ENCODE data around the gene CDK6. TPM values are rescaled to one million over a fixed set of nuclear protein-coding genes. Genes with fewer than 3 reads are reported as not detected.

CDK6 gene
- total and polyA plus RNA-seq, 2 experiments from 2014 or later = 7.4 to 23.7 TPM

- no peaks in the 10 kb centered on the region for H4K20me1 ChIP-seq (replicated peaks; ENCODE audit: insufficient read depth)
- H3K79me2 ChIP-seq (replicated peaks; ENCODE audit: insufficient read depth) = no peaks in the 10 kb centered on the region
- H3F3A ChIP-seq (replicated peaks; ENCODE audit: low read depth) = no peaks in the 10 kb centered on the region
- DNase-seq (ENCODE audit: low spot score) = peak; percentile 96
- H3K27me3 ChIP-seq (ENCODE audit: insufficient read depth) = no peaks in the 10 kb centered on the region
- Mint-ChIP-seq H3K27ac (peak overlapping the region; percentile 97), H3K9me3 (no peaks in the 10 kb centered on the region), H3K36me3 (ENCODE audit: low read depth) (peaks cover 4% of the 10 kb centered on the region; the same call in 2 of the 3 replicates), H3K4me1 (peaks cover 78% of the 10 kb centered on the region), H3K4me3 (peak overlapping the region; percentile 51; the same call in 2 of the 3 replicates), H3K27me3 (ENCODE audit: insufficient read depth, low read depth, poor library complexity) (peaks cover 2% of the 10 kb centered on the region)
- H2AFZ ChIP-seq = no peak overlapping the region
- peak overlapping the region; percentile 80 for H3K27ac ChIP-seq (ENCODE audit: low read depth)
- H3K4me3 ChIP-seq = peak overlapping the region; percentile 6; the same call in 1 of the 2 replicates
- H3K9me2 ChIP-seq (ENCODE audit: insufficient read depth) = no peaks in the 10 kb centered on the region
- TF ChIP-seq EZH2 (IDR thresholded peaks at IDR 0.05; ENCODE audit: low read depth, unreplicated experiment) = no peak
- TF ChIP-seq CREB1 (CRISPR knock-in tag; IDR thresholded peaks at IDR 0.05; ENCODE audit: low read depth) = peak; percentile 82
- no peak for TF ChIP-seq ZNF331 (CRISPR knock-in tag; IDR thresholded peaks at IDR 0.05; ENCODE audit: low read depth)
- peak; percentile 95 for TF ChIP-seq NANOG (IDR thresholded peaks at IDR 0.05; ENCODE audit: borderline replicate concordance)
- peak overlapping the region; percentile 35 for H3K4me2 ChIP-seq
- H3K4me1 ChIP-seq (ENCODE audit: insufficient read depth) = peaks cover 78% of the 10 kb centered on the region
- H3K36me3 ChIP-seq (ENCODE audit: insufficient read depth) = no peaks in the 10 kb centered on the region
- peak; percentile 92 for ATAC-seq
Measured at GRCh38 chr7:92763636-92764423, 72.5 kb downstream of the CDK6 start.

DNA sequence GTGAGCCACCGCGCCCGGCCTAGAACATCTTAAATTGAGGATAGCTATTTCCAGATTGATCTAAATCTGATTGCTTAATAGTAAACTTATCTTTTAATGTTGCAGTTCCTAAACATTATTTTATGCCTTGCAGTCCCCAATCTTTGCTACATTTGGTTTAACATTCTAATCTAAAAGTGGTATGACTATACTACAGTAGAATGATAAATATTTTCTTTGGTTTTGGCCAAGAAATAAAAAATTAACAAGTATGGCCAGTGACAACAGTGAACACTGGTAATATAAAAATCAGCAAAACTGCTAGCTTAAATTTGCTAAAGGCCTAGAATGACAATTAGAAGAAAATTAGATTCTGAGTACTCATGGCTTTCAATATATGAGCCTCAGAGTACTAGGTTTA is 73.5 kb downstream of the CDK6 start:
- no peaks in the 10 kb centered on the region for H3K9me2 ChIP-seq (ENCODE audit: insufficient read depth)
- Mint-ChIP-seq H3K27me3 (ENCODE audit: insufficient read depth, low read depth, poor library complexity) (peaks cover 3% of the 10 kb centered on the region), H3K9me3 (no peaks in the 10 kb centered on the region), H3K36me3 (ENCODE audit: low read depth) (peaks cover 4% of the 10 kb centered on the region; the same call in 2 of the 3 replicates), H3K27ac (peak overlapping the region; percentile 78), H3K4me3 (no peak overlapping the region), H3K4me1 (peaks cover 76% of the 10 kb centered on the region)
- no peaks in the 10 kb centered on the region for H3K79me2 ChIP-seq (replicated peaks; ENCODE audit: insufficient read depth)
- H3K36me3 ChIP-seq (ENCODE audit: insufficient read depth) = no peaks in the 10 kb centered on the region
- H2AFZ ChIP-seq = no peak overlapping the region
- H3F3A ChIP-seq (replicated peaks; ENCODE audit: low read depth) = no peaks in the 10 kb centered on the region
- H3K27me3 ChIP-seq (ENCODE audit: insufficient read depth) = no peaks in the 10 kb centered on the region
- DNase-seq (ENCODE audit: low spot score) (no peak), ATAC-seq (no peak)
- H3K4me1 ChIP-seq (ENCODE audit: insufficient read depth) = peaks cover 75% of the 10 kb centered on the region
- 0 out of 2 replicates have a peak overlapping the region, but pooled peaks have one; percentile 2 for H3K4me2 ChIP-seq
- H3K27ac ChIP-seq (ENCODE audit: low read depth) = peak overlapping the region; percentile 80
- no peaks in the 10 kb centered on the region for H4K20me1 ChIP-seq (replicated peaks; ENCODE audit: insufficient read depth)
- no peak overlapping the region for H3K4me3 ChIP-seq
- no peak for TF ChIP-seq POLR2AphosphoS5 (IDR thresholded peaks at IDR 0.05; ENCODE audit: low read depth)
- no peak for TF ChIP-seq ZNF114 (CRISPR knock-in tag; IDR thresholded peaks at IDR 0.05)
- no peak for TF ChIP-seq EZH2phosphoT487 (IDR thresholded peaks at IDR 0.05; ENCODE audit: unreplicated experiment)
- no peak for TF ChIP-seq CREB1 (CRISPR knock-in tag; IDR thresholded peaks at IDR 0.05; ENCODE audit: low read depth)
- TF ChIP-seq ETS1 (IDR thresholded peaks at IDR 0.05) = no peak
- no peak for TF ChIP-seq NANOG (IDR thresholded peaks at IDR 0.05; ENCODE audit: borderline replicate concordance)
- no peak for TF ChIP-seq JUNB (IDR thresholded peaks at IDR 0.05; ENCODE audit: unreplicated experiment)
- TF ChIP-seq, protein P1, sequence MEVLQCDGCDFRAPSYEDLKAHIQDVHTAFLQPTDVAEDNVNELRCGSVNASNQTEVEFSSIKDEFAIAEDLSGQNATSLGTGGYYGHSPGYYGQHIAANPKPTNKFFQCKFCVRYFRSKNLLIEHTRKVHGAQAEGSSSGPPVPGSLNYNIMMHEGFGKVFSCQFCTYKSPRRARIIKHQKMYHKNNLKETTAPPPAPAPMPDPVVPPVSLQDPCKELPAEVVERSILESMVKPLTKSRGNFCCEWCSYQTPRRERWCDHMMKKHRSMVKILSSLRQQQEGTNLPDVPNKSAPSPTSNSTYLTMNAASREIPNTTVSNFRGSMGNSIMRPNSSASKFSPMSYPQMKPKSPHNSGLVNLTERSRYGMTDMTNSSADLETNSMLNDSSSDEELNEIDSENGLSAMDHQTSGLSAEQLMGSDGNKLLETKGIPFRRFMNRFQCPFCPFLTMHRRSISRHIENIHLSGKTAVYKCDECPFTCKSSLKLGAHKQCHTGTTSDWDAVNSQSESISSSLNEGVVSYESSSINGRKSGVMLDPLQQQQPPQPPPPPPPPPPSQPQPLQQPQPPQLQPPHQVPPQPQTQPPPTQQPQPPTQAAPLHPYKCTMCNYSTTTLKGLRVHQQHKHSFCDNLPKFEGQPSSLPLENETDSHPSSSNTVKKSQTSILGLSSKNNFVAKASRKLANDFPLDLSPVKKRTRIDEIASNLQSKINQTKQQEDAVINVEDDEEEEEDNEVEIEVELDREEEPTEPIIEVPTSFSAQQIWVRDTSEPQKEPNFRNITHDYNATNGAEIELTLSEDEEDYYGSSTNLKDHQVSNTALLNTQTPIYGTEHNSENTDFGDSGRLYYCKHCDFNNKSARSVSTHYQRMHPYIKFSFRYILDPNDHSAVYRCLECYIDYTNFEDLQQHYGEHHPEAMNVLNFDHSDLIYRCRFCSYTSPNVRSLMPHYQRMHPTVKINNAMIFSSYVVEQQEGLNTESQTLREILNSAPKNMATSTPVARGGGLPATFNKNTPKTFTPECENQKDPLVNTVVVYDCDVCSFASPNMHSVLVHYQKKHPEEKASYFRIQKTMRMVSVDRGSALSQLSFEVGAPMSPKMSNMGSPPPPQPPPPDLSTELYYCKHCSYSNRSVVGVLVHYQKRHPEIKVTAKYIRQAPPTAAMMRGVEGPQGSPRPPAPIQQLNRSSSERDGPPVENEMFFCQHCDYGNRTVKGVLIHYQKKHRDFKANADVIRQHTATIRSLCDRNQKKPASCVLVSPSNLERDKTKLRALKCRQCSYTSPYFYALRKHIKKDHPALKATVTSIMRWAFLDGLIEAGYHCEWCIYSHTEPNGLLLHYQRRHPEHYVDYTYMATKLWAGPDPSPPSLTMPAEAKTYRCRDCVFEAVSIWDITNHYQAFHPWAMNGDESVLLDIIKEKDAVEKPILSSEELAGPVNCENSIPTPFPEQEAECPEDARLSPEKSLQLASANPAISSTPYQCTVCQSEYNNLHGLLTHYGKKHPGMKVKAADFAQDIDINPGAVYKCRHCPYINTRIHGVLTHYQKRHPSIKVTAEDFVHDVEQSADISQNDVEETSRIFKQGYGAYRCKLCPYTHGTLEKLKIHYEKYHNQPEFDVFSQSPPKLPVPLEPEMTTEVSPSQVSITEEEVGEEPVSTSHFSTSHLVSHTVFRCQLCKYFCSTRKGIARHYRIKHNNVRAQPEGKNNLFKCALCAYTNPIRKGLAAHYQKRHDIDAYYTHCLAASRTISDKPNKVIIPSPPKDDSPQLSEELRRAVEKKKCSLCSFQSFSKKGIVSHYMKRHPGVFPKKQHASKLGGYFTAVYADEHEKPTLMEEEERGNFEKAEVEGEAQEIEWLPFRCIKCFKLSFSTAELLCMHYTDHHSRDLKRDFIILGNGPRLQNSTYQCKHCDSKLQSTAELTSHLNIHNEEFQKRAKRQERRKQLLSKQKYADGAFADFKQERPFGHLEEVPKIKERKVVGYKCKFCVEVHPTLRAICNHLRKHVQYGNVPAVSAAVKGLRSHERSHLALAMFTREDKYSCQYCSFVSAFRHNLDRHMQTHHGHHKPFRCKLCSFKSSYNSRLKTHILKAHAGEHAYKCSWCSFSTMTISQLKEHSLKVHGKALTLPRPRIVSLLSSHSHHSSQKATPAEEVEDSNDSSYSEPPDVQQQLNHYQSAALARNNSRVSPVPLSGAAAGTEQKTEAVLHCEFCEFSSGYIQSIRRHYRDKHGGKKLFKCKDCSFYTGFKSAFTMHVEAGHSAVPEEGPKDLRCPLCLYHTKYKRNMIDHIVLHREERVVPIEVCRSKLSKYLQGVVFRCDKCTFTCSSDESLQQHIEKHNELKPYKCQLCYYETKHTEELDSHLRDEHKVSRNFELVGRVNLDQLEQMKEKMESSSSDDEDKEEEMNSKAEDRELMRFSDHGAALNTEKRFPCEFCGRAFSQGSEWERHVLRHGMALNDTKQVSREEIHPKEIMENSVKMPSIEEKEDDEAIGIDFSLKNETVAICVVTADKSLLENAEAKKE (CRISPR knock-in tag; IDR thresholded peaks at IDR 0.05) = no peak
